Lower lobe of right lung (tissue), 2 donors: ENCODE measurements around the gene A4GALT. TPM values are rescaled to one million over a fixed set of nuclear protein-coding genes. Genes with fewer than 3 reads are reported as not detected.

ENCODE experiments used
- ATAC-seq, 2 donors: fragments of 200-7000 bp; cut with Tn5 transposase; one replicate each; pipeline ENCODE4 v1.9.1; 2020 to 2022; ENCODE audit warnings: mild to moderate bottlenecking in 2 of 2, moderate library complexity in 2 of 2
- DNase-seq: peaks from one replicate; pipeline ENCODE4 v3.0.0-alpha.2; 2020
- H3K27ac ChIP-seq: fragments of 200-600 bp; one replicate; pipeline ENCODE4 v1.8.0; 2022
- H3K27me3 ChIP-seq: fragments of 200-600 bp; one replicate; pipeline ENCODE4 v1.8.0; 2022; ENCODE audit warnings: low read depth
- H3K36me3 ChIP-seq: fragments of 200-600 bp; one replicate; pipeline ENCODE4 v1.8.0; 2022; ENCODE audit warnings: mild to moderate bottlenecking
- H3K4me1 ChIP-seq: fragments of 200-600 bp; one replicate; pipeline ENCODE4 v1.8.0; 2022
- H3K4me3 ChIP-seq: fragments of 200-600 bp; one replicate; pipeline ENCODE4 v1.8.0; 2022; ENCODE audit warnings: mild to moderate bottlenecking
- H3K9me3 ChIP-seq: fragments of 200-600 bp; one replicate; pipeline ENCODE4 v1.8.0; 2022
- intact Hi-C: fragments of 100-400 bp; cut with DNase I; formaldehyde crosslinking; loops from one replicate; pipeline ENCODE4 v1.11.0; 2022
- total RNA-seq: library from RNA; stranded (reverse); fragmentation: NEBNext Ultra II Directional; extraction: Animal tissue kit (Norgen Biotek cat#: 25700); gene quantifications from one replicate; pipeline ENCODE4 v1.2.1, GENCODE V29; 2021
- TF ChIP-seq, protein P1 (sequence below): fragments of 200-600 bp; IDR thresholded peaks from one replicate; pipeline ENCODE4 v1.8.0; 2022; ENCODE audit warnings: antibody characterized with exemption, mild to moderate bottlenecking
- donor health status: DM: no; HTN: yes; CAD: no; lungs with severe emphysema.

A4GALT gene
- total RNA-seq, 1 donor from 2014 or later: 19.4 TPM

DNA sequence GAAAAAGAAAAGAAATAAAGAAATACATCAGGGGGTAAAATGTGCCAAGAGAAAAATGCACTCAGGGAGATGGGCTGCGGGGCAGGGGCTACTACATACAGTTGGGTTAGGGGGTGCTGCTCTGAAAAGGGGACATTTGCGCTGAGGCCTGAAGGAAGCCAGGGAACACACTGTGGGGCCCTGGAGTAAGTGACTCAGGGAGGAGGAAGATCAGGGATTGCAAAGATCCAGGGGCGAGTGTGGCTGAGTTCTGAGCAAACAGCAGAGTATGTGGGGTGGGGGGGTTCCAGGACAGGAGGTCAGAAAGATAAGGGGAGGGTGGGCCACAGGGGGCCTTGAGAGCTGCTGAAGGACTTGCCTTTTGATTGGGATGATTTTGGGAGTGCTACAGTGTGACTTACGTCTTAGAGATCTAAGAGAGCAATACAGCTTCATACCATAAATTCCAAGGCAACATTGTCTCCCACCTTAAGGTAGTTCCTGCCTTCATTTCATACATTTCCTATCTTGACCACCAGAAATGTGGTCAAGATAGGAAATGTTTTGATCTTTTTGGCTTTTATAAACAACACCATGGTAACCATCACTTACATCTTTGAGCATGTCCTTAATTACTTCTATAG lies 5.8 kb downstream of the A4GALT start:
- intact Hi-C loops: no loop called here
- peaks cover 34% of the 10 kb centered on the region for H3K4me1 ChIP-seq

DNA sequence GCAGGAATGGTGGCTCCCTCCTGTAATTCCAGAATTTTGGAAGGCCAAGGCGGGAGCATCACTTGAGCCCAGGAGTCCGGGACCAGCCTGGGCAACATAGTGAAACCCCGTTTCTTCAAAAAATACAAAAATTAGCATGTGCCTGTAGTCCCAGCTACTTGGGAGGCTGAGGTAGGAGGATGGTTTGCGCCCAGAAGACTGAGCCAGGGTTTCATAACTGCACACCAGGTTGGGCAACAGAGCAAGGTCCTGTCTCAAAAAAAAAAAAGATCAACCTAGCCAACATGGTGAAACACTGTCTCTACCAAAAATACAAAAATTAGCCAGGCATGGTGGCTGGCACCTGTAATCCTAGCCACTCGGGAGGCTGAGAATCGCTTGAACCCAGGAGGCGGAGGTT lies 6.4 kb downstream of the A4GALT start:
- H3K27ac ChIP-seq: no peak overlapping the region
- peaks cover 28% of the 10 kb centered on the region for H3K4me1 ChIP-seq
- no peaks in the 10 kb centered on the region for H3K36me3 ChIP-seq
- H3K9me3 ChIP-seq: peaks cover 9% of the 10 kb centered on the region
- intact Hi-C loops: no loop called here
- H3K27me3 ChIP-seq: peaks cover 6% of the 10 kb centered on the region
- ATAC-seq (no peak), DNase-seq (no peak)
- H3K4me3 ChIP-seq: no peak overlapping the region
- TF ChIP-seq, protein P1, sequence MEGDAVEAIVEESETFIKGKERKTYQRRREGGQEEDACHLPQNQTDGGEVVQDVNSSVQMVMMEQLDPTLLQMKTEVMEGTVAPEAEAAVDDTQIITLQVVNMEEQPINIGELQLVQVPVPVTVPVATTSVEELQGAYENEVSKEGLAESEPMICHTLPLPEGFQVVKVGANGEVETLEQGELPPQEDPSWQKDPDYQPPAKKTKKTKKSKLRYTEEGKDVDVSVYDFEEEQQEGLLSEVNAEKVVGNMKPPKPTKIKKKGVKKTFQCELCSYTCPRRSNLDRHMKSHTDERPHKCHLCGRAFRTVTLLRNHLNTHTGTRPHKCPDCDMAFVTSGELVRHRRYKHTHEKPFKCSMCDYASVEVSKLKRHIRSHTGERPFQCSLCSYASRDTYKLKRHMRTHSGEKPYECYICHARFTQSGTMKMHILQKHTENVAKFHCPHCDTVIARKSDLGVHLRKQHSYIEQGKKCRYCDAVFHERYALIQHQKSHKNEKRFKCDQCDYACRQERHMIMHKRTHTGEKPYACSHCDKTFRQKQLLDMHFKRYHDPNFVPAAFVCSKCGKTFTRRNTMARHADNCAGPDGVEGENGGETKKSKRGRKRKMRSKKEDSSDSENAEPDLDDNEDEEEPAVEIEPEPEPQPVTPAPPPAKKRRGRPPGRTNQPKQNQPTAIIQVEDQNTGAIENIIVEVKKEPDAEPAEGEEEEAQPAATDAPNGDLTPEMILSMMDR: no peak

More for the DNA sequence above, 5.8 kb downstream of the A4GALT start:
- ATAC-seq (no peak), DNase-seq (no peak)
- Histone ChIP-seq H3K9me3 (peaks cover 4% of the 10 kb centered on the region), H3K27ac (no peak overlapping the region), H3K36me3 (no peaks in the 10 kb centered on the region), H3K27me3 (peaks cover 11% of the 10 kb centered on the region), H3K4me3 (no peak overlapping the region)
- TF ChIP-seq, protein P1: no peak

DNA sequence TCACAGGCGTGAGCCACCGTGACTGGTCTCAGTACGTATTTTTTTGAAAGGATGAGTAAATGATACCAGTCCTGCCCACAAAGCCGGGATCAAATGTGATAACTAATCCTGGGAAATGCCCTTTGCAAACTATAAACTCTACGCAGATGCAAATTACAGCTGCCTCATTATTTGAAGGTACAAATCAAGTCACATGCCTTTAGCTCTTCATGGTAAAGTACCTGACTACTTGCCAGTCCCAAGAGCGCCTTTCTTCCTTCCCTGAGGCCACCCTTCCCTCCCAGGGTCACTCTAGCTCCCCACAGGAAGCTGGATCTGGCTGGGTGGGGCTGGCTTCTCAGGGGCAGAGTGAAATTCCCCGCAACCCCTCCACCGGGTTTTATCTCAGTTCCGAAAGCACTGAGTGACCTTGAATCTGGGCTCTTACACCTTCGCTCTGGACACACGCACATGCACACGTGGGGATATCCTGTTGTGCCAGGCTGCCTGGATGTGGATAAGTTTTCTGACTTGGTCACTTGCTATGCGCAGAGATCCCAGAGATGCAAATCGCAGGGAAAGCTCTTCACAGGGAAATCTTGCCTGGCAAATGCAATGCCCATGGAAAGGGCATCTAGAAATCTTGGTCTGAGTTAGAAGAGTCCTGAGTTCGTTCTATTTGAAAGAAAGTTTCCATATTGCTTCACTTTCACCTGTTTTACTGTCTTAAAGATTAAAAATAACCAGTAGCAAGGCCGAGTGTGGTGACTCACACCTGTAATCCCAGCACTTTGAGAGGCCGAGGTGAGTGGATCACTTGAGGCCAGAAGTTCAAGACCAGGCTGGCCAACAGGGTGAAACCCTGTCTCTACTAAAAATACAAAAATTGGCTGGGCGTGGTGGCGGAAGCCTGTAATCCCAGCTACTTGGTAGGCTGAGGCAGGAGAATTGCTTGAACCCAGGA lies 8.5 kb downstream of the A4GALT start:
- TF ChIP-seq, protein P1: no peak
- H3K4me3 ChIP-seq: no peak overlapping the region
- intact Hi-C loops: no loop called here
- H3K36me3 ChIP-seq: no peaks in the 10 kb centered on the region
- H3K27ac ChIP-seq: peak overlapping the region; percentile 41
- DNase-seq (no peak), ATAC-seq (peak; percentile 71 to 85)
- peaks cover 12% of the 10 kb centered on the region for H3K4me1 ChIP-seq
- no peaks in the 10 kb centered on the region for H3K27me3 ChIP-seq
- peaks cover 10% of the 10 kb centered on the region for H3K9me3 ChIP-seq

DNA sequence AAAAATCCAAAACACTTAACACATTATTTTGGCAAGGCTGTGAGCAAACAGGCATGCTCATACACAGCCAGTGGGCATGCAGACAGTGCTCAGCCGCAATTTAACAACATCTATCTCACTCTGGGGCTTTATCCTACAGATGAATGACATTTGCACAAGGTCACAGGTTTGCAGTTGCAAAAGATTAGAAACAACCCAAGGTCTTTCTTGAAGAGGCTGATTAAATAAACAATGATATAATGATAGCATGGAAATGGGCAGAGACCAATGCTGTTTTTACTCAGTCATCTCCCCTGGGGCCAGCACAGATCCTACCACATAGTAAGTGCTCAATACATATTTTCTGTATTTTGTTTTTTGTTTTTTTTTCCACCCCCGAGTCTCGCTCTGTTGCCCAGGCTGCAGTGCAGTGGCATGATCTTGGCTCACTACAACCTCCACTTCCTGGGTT lies 9.4 kb downstream of the A4GALT start:
- no peak for DNase-seq
- H3K27ac ChIP-seq: peak overlapping the region; percentile 41

DNA sequence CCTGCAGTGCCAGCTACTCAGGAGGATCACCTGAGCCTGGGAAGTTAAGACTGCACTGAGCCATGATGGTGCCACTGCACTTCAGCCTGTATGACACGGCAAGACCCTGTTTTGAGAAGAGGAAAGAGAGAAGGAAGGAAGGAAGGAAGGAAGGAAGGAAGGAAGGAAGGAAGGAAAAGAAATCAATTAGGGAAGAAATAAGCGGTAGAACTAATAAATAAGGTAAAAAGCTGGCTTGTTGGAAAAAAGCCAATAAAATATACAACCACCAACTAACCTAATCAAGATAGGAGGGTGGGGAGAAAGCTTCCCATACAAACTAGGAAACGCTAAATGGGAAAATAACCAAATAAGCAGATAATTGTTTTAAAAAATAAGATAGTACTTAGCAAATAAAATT lies 12.3 kb downstream of the A4GALT start:
- no peak overlapping the region for H3K4me3 ChIP-seq
- DNase-seq: no peak
- TF ChIP-seq, protein P1: no peak
- H3K4me1 ChIP-seq: peaks cover 16% of the 10 kb centered on the region
- intact Hi-C loops: no loop called here
- peaks cover 10% of the 10 kb centered on the region for H3K9me3 ChIP-seq
- no peak overlapping the region for H3K27ac ChIP-seq
- no peak for ATAC-seq
- no peaks in the 10 kb centered on the region for H3K27me3 ChIP-seq
- H3K36me3 ChIP-seq: no peaks in the 10 kb centered on the region

More for the DNA sequence above, 9.4 kb downstream of the A4GALT start:
- Histone ChIP-seq H3K4me1 (peaks cover 10% of the 10 kb centered on the region), H3K9me3 (peaks cover 10% of the 10 kb centered on the region), H3K4me3 (no peak overlapping the region), H3K36me3 (no peaks in the 10 kb centered on the region), H3K27me3 (no peaks in the 10 kb centered on the region)
- intact Hi-C loops: no loop called here
- no peak for ATAC-seq
- TF ChIP-seq, protein P1: no peak
